HEK293 (cell line): ENCODE results near the gene CNOT4.

Source experiments
- CTCF ChIA-PET: fragments of 350-600 bp; formaldehyde crosslinking; extraction: SDS; loops from one replicate; lab custom pipeline; 2021; ENCODE audit warnings: antibody characterized with exemption; lab: Yijun Ruan, JAX
- POLR2A ChIA-PET: fragments of 300-600 bp; formaldehyde crosslinking; extraction: SDS; loops from one replicate; lab custom pipeline; 2020; ENCODE audit warnings: antibody characterized with exemption, inconsistent platforms; lab: Yijun Ruan, JAX
- H3K27ac ChIP-seq: fragments of 200-500 bp; sonication (Bioruptor generic); 2 replicates; pipeline ENCODE4 v1.5.1; 2014; ENCODE audit warnings: low read depth, low read length, control low read depth, inconsistent platforms; ENCODE audit errors: extremely low read depth
- H3K36me3 ChIP-seq, 2 experiments: fragments of 200-500 bp in 1 of 2; sonication (Bioruptor generic) in 1 of 2; 1 replicate in 1 of 2; 2 replicates in 1 of 2; pipeline ENCODE4 v1.5.1; 2014 to 2017; ENCODE audit warnings: inconsistent platforms in 2 of 2, low read length in 2 of 2; ENCODE audit not compliant: control insufficient read depth in 2 of 2, insufficient read depth in 1 of 2
- H3K4me1 ChIP-seq: fragments of 200-500 bp; sonication (Bioruptor generic); 2 replicates; pipeline ENCODE4 v1.5.1; 2014; ENCODE audit warnings: mild to moderate bottlenecking, low read length, inconsistent platforms; ENCODE audit not compliant: control insufficient read depth, insufficient read depth
- H3K4me3 ChIP-seq: 2 replicates; pipeline ENCODE4 v1.5.1; 2011; ENCODE audit warnings: low read depth, mild to moderate bottlenecking, control low read depth, low read length, moderate library complexity
- H3K9me3 ChIP-seq: fragments of 200-500 bp; sonication (Bioruptor generic); 2 replicates; pipeline ENCODE4 v1.5.1; 2014; ENCODE audit warnings: low read depth, low read length, inconsistent platforms; ENCODE audit not compliant: control insufficient read depth, insufficient read depth
- MYNN ChIP-seq: fragments of 450-650 bp; formaldehyde crosslinking; IDR thresholded peaks from 2 replicates; pipeline ENCODE4 v1.5.1; 2016; ENCODE audit warnings: missing biosample characterization, missing genetic modification characterization, borderline replicate concordance
- OSR2 ChIP-seq: fragments of 450-650 bp; formaldehyde crosslinking; IDR thresholded peaks from 2 replicates; pipeline ENCODE4 v1.5.1; 2016; ENCODE audit warnings: missing biosample characterization, missing genetic modification characterization
- PRDM1 ChIP-seq: fragments of 450-650 bp; formaldehyde crosslinking; IDR thresholded peaks from 2 replicates; pipeline ENCODE4; 2016; ENCODE audit warnings: missing biosample characterization, missing genetic modification characterization
- RBAK ChIP-seq: fragments of 450-650 bp; formaldehyde crosslinking; IDR thresholded peaks from 2 replicates; pipeline ENCODE4 v1.5.1; 2016; ENCODE audit warnings: missing biosample characterization, missing genetic modification characterization
- SALL2 ChIP-seq: fragments of 450-650 bp; formaldehyde crosslinking; IDR thresholded peaks from 2 replicates; pipeline ENCODE4 v1.5.0; 2017; ENCODE audit warnings: missing biosample characterization, mild to moderate bottlenecking, missing genetic modification characterization, borderline replicate concordance
- ZNF133 ChIP-seq: fragments of 450-650 bp; formaldehyde crosslinking; IDR thresholded peaks from 2 replicates; pipeline ENCODE4 v1.5.1; 2016; ENCODE audit warnings: missing biosample characterization, missing genetic modification characterization
- ZNF239 ChIP-seq: fragments of 450-650 bp; formaldehyde crosslinking; IDR thresholded peaks from 2 replicates; pipeline ENCODE4 v1.5.1; 2016; ENCODE audit warnings: missing biosample characterization, missing genetic modification characterization
- ZNF24 ChIP-seq: fragments of 450-650 bp; formaldehyde crosslinking; IDR thresholded peaks from 2 replicates; pipeline ENCODE4 v1.5.1; 2016; ENCODE audit warnings: missing biosample characterization, missing genetic modification characterization
- ZNF48 ChIP-seq: fragments of 450-650 bp; formaldehyde crosslinking; IDR thresholded peaks from 2 replicates; pipeline ENCODE4 v1.5.1; 2016; ENCODE audit warnings: missing biosample characterization, missing genetic modification characterization
- ZNF530 ChIP-seq: fragments of 450-650 bp; formaldehyde crosslinking; IDR thresholded peaks from 2 replicates; pipeline ENCODE4 v1.5.1; 2016; ENCODE audit warnings: low read depth, missing biosample characterization, missing genetic modification characterization
- ZNF654 ChIP-seq: fragments of 450-650 bp; formaldehyde crosslinking; IDR thresholded peaks from 2 replicates; pipeline ENCODE4 v1.5.1; 2016; ENCODE audit warnings: low read depth, missing biosample characterization, missing genetic modification characterization
- ZNF701 ChIP-seq: fragments of 450-650 bp; formaldehyde crosslinking; IDR thresholded peaks from 2 replicates; pipeline ENCODE4 v1.5.1; 2016; ENCODE audit warnings: missing biosample characterization, missing genetic modification characterization
- ZNF768 ChIP-seq: fragments of 450-650 bp; formaldehyde crosslinking; IDR thresholded peaks from 2 replicates; pipeline ENCODE4 v1.5.1; 2018; ENCODE audit warnings: missing biosample characterization, mild to moderate bottlenecking, missing genetic modification characterization
- ZNF792 ChIP-seq: fragments of 450-650 bp; formaldehyde crosslinking; IDR thresholded peaks from 2 replicates; pipeline ENCODE4 v1.5.1; 2016; ENCODE audit warnings: missing biosample characterization, missing genetic modification characterization
- ZXDB ChIP-seq: fragments of 450-650 bp; formaldehyde crosslinking; IDR thresholded peaks from 2 replicates; pipeline ENCODE4 v1.5.1; 2016; ENCODE audit warnings: missing biosample characterization, missing genetic modification characterization
- TF ChIP-seq, protein P1 (sequence below): fragments of 450-650 bp; formaldehyde crosslinking; IDR thresholded peaks from 2 replicates; pipeline ENCODE4 v1.5.1; 2017; ENCODE audit warnings: missing biosample characterization, missing genetic modification characterization
- TF ChIP-seq, protein P2 (sequence below): fragments of 450-650 bp; formaldehyde crosslinking; IDR thresholded peaks from 2 replicates; pipeline ENCODE4 v1.5.1; 2016; ENCODE audit warnings: missing biosample characterization, missing genetic modification characterization
- TF ChIP-seq, protein P3 (sequence below): fragments of 450-650 bp; IDR thresholded peaks from 2 replicates; pipeline ENCODE4 v1.5.1; 2018; ENCODE audit warnings: missing biosample characterization, mild to moderate bottlenecking, missing genetic modification characterization
- TF ChIP-seq, protein P4 (sequence below): fragments of 450-650 bp; formaldehyde crosslinking; IDR thresholded peaks from 2 replicates; pipeline ENCODE4 v1.5.1; 2016; ENCODE audit warnings: missing biosample characterization, missing genetic modification characterization
- TF ChIP-seq, protein P5 (sequence below): fragments of 450-650 bp; formaldehyde crosslinking; IDR thresholded peaks from 2 replicates; pipeline ENCODE4 v1.5.1; 2016; ENCODE audit warnings: missing biosample characterization, missing genetic modification characterization, low read depth
- TF ChIP-seq, protein P6 (sequence below): sonication (generic); formaldehyde crosslinking; IDR thresholded peaks from 2 replicates; pipeline ENCODE4 v1.8.1; 2022; ENCODE audit warnings: mild to moderate bottlenecking, moderate library complexity, missing genetic modification reagents

The CNOT4 gene

DNA sequence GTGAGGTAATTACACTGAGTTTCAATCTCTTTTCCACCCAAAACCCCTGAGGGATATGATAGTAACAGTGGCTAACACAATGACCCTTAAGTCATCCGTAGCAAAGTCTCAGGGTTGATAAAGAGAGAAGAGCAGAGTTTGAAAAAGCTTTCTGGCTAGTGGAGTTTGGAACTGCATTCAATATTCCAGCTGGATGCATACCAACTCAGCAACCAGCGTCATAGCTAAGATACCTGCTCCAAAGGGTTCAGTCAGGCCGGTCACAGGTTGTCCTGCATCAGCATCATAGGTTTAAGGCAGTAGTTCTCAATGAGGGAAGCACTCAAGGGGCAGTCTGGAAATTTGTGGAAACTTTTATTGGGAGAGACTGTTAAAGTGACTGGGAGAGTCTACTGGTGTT, 93.5 kb downstream of the CNOT4 start (continued):
- TF ChIP-seq, protein P1, sequence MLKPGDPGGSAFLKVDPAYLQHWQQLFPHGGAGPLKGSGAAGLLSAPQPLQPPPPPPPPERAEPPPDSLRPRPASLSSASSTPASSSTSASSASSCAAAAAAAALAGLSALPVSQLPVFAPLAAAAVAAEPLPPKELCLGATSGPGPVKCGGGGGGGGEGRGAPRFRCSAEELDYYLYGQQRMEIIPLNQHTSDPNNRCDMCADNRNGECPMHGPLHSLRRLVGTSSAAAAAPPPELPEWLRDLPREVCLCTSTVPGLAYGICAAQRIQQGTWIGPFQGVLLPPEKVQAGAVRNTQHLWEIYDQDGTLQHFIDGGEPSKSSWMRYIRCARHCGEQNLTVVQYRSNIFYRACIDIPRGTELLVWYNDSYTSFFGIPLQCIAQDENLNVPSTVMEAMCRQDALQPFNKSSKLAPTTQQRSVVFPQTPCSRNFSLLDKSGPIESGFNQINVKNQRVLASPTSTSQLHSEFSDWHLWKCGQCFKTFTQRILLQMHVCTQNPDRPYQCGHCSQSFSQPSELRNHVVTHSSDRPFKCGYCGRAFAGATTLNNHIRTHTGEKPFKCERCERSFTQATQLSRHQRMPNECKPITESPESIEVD (tag by site-specific recombination): no peak
- no peak for TF ChIP-seq SALL2 (tag by site-specific recombination)
- TF ChIP-seq, all 188 proteins: peak for 0

DNA sequence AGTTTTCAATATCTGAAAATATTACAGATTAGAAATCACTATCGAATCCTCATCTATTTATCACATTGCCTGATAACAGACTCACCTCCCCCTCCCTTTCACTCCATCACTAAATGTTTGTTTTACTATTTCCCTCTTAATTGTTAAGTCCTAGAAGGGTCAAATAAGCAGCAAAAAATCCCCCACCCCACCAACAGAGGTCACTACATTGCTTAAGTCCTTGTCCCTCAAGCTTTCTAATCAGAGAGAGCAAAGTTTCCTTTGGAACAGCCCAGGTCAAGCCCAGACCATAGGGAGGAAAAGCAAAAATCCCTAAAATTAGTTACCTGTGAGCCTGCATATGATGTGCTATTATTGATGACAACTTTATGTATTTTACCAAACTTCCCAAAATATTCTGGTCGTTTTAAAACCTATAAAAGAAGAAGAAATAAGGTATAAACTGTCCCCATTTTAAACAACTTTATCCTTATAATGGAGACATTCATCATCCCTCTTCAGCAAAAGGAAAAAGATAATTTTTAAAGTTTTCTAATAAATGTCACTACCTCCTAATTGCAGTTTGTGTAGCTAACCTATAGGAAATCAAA, 95.0 kb downstream of the CNOT4 start:
- no peak overlapping the region for H3K4me3 ChIP-seq
- POLR2A ChIA-PET: interaction anchor here (0.6 kb wide), 1 partner anchor 59 kb away, joined by 3 read pairs; no protein-coding TSS in a partner anchor
- H3K27ac ChIP-seq: no peak overlapping the region
- H3K9me3 ChIP-seq: no peaks in the 10 kb centered on the region
- CTCF ChIA-PET: interaction anchor here (0.6 to 1.7 kb wide), 6 partner anchors 10 to 201 kb away, joined by 3 to 6 read pairs (median 4); no protein-coding TSS in a partner anchor
- TF ChIP-seq, protein P2, sequence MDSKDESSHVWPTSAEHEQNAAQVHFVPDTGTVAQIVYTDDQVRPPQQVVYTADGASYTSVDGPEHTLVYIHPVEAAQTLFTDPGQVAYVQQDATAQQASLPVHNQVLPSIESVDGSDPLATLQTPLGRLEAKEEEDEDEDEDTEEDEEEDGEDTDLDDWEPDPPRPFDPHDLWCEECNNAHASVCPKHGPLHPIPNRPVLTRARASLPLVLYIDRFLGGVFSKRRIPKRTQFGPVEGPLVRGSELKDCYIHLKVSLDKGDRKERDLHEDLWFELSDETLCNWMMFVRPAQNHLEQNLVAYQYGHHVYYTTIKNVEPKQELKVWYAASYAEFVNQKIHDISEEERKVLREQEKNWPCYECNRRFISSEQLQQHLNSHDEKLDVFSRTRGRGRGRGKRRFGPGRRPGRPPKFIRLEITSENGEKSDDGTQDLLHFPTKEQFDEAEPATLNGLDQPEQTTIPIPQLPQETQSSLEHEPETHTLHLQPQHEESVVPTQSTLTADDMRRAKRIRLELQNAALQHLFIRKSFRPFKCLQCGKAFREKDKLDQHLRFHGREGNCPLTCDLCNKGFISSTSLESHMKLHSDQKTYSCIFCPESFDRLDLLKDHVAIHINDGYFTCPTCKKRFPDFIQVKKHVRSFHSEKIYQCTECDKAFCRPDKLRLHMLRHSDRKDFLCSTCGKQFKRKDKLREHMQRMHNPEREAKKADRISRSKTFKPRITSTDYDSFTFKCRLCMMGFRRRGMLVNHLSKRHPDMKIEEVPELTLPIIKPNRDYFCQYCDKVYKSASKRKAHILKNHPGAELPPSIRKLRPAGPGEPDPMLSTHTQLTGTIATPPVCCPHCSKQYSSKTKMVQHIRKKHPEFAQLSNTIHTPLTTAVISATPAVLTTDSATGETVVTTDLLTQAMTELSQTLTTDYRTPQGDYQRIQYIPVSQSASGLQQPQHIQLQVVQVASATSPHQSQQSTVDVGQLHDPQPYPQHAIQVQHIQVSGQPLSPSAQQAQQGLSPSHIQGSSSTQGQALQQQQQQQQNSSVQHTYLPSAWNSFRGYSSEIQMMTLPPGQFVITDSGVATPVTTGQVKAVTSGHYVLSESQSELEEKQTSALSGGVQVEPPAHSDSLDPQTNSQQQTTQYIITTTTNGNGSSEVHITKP (tag by site-specific recombination): peak; percentile 27; the same call in 1 of the 2 replicates
- TF ChIP-seq ZNF530 (no peak), PRDM1 (tag by site-specific recombination) (peak; percentile 75), ZNF701 (tag by site-specific recombination) (no peak), ZNF654 (peak; percentile 42)
- TF ChIP-seq, protein P3, sequence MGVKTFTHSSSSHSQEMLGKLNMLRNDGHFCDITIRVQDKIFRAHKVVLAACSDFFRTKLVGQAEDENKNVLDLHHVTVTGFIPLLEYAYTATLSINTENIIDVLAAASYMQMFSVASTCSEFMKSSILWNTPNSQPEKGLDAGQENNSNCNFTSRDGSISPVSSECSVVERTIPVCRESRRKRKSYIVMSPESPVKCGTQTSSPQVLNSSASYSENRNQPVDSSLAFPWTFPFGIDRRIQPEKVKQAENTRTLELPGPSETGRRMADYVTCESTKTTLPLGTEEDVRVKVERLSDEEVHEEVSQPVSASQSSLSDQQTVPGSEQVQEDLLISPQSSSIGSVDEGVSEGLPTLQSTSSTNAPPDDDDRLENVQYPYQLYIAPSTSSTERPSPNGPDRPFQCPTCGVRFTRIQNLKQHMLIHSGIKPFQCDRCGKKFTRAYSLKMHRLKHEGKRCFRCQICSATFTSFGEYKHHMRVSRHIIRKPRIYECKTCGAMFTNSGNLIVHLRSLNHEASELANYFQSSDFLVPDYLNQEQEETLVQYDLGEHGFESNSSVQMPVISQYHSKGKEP: no peak
- TF ChIP-seq, protein P4, sequence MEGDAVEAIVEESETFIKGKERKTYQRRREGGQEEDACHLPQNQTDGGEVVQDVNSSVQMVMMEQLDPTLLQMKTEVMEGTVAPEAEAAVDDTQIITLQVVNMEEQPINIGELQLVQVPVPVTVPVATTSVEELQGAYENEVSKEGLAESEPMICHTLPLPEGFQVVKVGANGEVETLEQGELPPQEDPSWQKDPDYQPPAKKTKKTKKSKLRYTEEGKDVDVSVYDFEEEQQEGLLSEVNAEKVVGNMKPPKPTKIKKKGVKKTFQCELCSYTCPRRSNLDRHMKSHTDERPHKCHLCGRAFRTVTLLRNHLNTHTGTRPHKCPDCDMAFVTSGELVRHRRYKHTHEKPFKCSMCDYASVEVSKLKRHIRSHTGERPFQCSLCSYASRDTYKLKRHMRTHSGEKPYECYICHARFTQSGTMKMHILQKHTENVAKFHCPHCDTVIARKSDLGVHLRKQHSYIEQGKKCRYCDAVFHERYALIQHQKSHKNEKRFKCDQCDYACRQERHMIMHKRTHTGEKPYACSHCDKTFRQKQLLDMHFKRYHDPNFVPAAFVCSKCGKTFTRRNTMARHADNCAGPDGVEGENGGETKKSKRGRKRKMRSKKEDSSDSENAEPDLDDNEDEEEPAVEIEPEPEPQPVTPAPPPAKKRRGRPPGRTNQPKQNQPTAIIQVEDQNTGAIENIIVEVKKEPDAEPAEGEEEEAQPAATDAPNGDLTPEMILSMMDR (tag by site-specific recombination): peak; percentile 29; the same call in 1 of the 2 replicates
- H3K36me3 ChIP-seq: peaks cover 0 to 10% of the 10 kb centered on the region in 2 experiments; a peak in 1 of 3 replicates
- H3K4me1 ChIP-seq: no peaks in the 10 kb centered on the region

DNA sequence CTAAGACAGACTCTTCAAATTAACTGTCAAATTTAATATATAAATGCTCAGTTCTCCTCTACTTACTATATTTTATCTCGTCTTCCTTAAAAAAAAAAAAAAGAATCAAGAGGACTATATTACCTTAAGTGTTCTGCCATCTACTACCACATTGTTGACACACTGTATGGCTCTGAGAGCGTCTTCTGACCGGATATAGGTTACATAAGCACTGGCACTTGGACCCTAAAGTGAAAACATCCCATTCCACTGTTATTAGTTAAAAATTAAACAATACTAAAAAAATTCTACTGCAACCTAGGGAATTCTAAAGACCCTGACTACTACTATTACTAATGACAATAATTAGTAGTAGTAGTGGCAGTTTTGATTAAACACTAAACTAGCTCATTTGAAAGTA, 95.7 kb downstream of the CNOT4 start:
- Histone ChIP-seq H3K4me3 (no peak overlapping the region), H3K27ac (no peak overlapping the region), H3K9me3 (no peaks in the 10 kb centered on the region), H3K36me3 (peaks cover 0 to 10% of the 10 kb centered on the region in 2 experiments; a peak in 1 of 3 replicates), H3K4me1 (no peaks in the 10 kb centered on the region)
- POLR2A ChIA-PET: no interaction called here
- CTCF ChIA-PET: interaction anchor here (1.0 to 1.7 kb wide), 6 partner anchors 21 to 202 kb away, joined by 3 to 6 read pairs (median 4); no protein-coding TSS in a partner anchor
- no peak for TF ChIP-seq ZNF24 (tag by site-specific recombination)
- no peak for TF ChIP-seq ZNF133 (tag by site-specific recombination)
- TF ChIP-seq ZNF792: no peak
- no peak for TF ChIP-seq OSR2 (tag by site-specific recombination)
- no peak for TF ChIP-seq MYNN (tag by site-specific recombination)
- TF ChIP-seq ZXDB (tag by site-specific recombination): no peak
- TF ChIP-seq, protein P5, sequence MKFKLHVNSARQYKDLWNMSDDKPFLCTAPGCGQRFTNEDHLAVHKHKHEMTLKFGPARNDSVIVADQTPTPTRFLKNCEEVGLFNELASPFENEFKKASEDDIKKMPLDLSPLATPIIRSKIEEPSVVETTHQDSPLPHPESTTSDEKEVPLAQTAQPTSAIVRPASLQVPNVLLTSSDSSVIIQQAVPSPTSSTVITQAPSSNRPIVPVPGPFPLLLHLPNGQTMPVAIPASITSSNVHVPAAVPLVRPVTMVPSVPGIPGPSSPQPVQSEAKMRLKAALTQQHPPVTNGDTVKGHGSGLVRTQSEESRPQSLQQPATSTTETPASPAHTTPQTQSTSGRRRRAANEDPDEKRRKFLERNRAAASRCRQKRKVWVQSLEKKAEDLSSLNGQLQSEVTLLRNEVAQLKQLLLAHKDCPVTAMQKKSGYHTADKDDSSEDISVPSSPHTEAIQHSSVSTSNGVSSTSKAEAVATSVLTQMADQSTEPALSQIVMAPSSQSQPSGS (tag by site-specific recombination): no peak
- no peak for TF ChIP-seq ZNF239 (tag by site-specific recombination)
- no peak for TF ChIP-seq ZNF701 (tag by site-specific recombination)
- no peak for TF ChIP-seq ZNF768 (tag by site-specific recombination)
- no peak for TF ChIP-seq RBAK
- TF ChIP-seq, protein P6, sequence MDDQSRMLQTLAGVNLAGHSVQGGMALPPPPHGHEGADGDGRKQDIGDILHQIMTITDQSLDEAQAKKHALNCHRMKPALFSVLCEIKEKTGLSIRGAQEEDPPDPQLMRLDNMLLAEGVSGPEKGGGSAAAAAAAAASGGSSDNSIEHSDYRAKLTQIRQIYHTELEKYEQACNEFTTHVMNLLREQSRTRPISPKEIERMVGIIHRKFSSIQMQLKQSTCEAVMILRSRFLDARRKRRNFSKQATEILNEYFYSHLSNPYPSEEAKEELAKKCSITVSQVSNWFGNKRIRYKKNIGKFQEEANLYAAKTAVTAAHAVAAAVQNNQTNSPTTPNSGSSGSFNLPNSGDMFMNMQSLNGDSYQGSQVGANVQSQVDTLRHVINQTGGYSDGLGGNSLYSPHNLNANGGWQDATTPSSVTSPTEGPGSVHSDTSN: no peak
- TF ChIP-seq ZNF48 (tag by site-specific recombination): no peak
